ENCODE measurements around the gene CSMD2. TPM values are rescaled to one million over a fixed set of nuclear protein-coding genes. Genes with fewer than 3 reads are reported as not detected.

Gene CSMD2
- total RNA-seq, 1 donor from 2014 or later: 0.55 TPM

- Mint-ChIP-seq H3K27me3 (ENCODE audit: low read depth) (peaks cover 4% of the 10 kb centered on the region), H3K4me3 (ENCODE audit: unreplicated experiment) (no peak overlapping the region), H3K27ac (ENCODE audit: unreplicated experiment) (no peak overlapping the region), H3K4me1 (ENCODE audit: low read depth) (no peaks in the 10 kb centered on the region), H3K36me3 (ENCODE audit: low read depth) (no peaks in the 10 kb centered on the region), H3K9me3 (ENCODE audit: low read depth) (no peaks in the 10 kb centered on the region)
- DNase-seq (ENCODE audit: low spot score): no peak
- no peak for TF ChIP-seq CTCF (IDR thresholded peaks at IDR 0.05)
These were observed 504.1 kb downstream of the CSMD2 start for GRCh38 chr1:33660956-33661355.

- DNase-seq (ENCODE audit: low spot score): no peak
- no peaks in the 10 kb centered on the region for H3K9me3 Mint-ChIP-seq (ENCODE audit: low read depth)
- peaks cover 7% of the 10 kb centered on the region for H3K27me3 Mint-ChIP-seq (ENCODE audit: low read depth)
- no peaks in the 10 kb centered on the region for H3K36me3 Mint-ChIP-seq (ENCODE audit: low read depth)
- no peak overlapping the region for H3K27ac Mint-ChIP-seq (ENCODE audit: unreplicated experiment)
- TF ChIP-seq CTCF (IDR thresholded peaks at IDR 0.05): no peak
- H3K4me1 Mint-ChIP-seq (ENCODE audit: low read depth): no peaks in the 10 kb centered on the region
- no peak overlapping the region for H3K4me3 Mint-ChIP-seq (ENCODE audit: unreplicated experiment)
These were observed 504.8 kb downstream of the CSMD2 start for GRCh38 chr1:33660244-33660643.

GRCh38 chr1:33659641-33660040 is 505.4 kb downstream of the CSMD2 start:
- H3K36me3 Mint-ChIP-seq (ENCODE audit: low read depth): no peaks in the 10 kb centered on the region
- DNase-seq (ENCODE audit: low spot score): no peak
- no peaks in the 10 kb centered on the region for H3K4me1 Mint-ChIP-seq (ENCODE audit: low read depth)
- H3K9me3 Mint-ChIP-seq (ENCODE audit: low read depth): no peaks in the 10 kb centered on the region
- no peak overlapping the region for H3K27ac Mint-ChIP-seq (ENCODE audit: unreplicated experiment)
- peaks cover 7% of the 10 kb centered on the region for H3K27me3 Mint-ChIP-seq (ENCODE audit: low read depth)
- no peak overlapping the region for H3K4me3 Mint-ChIP-seq (ENCODE audit: unreplicated experiment)
- no peak for TF ChIP-seq CTCF (IDR thresholded peaks at IDR 0.05)

GRCh38 chr1:33657833-33658232 is 507.2 kb downstream of the CSMD2 start:
- no peak overlapping the region for H3K27ac Mint-ChIP-seq (ENCODE audit: unreplicated experiment)
- no peaks in the 10 kb centered on the region for H3K36me3 Mint-ChIP-seq (ENCODE audit: low read depth)
- no peak overlapping the region for H3K4me3 Mint-ChIP-seq (ENCODE audit: unreplicated experiment)
- no peak for TF ChIP-seq CTCF (IDR thresholded peaks at IDR 0.05)
- no peaks in the 10 kb centered on the region for H3K9me3 Mint-ChIP-seq (ENCODE audit: low read depth)
- peaks cover 5% of the 10 kb centered on the region for H3K27me3 Mint-ChIP-seq (ENCODE audit: low read depth)
- no peak for DNase-seq (ENCODE audit: low spot score)
- no peaks in the 10 kb centered on the region for H3K4me1 Mint-ChIP-seq (ENCODE audit: low read depth)

- DNase-seq (ENCODE audit: low spot score): no peak
- Mint-ChIP-seq H3K4me3 (ENCODE audit: unreplicated experiment) (no peak overlapping the region), H3K9me3 (ENCODE audit: low read depth) (no peaks in the 10 kb centered on the region), H3K36me3 (ENCODE audit: low read depth) (no peaks in the 10 kb centered on the region), H3K27me3 (ENCODE audit: low read depth) (peaks cover 5% of the 10 kb centered on the region), H3K4me1 (ENCODE audit: low read depth) (no peaks in the 10 kb centered on the region), H3K27ac (ENCODE audit: unreplicated experiment) (no peak overlapping the region)
- no peak for TF ChIP-seq CTCF (IDR thresholded peaks at IDR 0.05)
These were observed 508.5 kb downstream of the CSMD2 start for GRCh38 chr1:33656467-33657005.
